Measurements from ENCODE around the gene MAMDC2. TPM values are rescaled to one million over a fixed set of nuclear protein-coding genes. Genes with fewer than 3 reads are reported as not detected.

MAMDC2 gene
- total RNA-seq, 2 donors from 2014 or later, result 0.44 to 1.4 TPM

DNA sequence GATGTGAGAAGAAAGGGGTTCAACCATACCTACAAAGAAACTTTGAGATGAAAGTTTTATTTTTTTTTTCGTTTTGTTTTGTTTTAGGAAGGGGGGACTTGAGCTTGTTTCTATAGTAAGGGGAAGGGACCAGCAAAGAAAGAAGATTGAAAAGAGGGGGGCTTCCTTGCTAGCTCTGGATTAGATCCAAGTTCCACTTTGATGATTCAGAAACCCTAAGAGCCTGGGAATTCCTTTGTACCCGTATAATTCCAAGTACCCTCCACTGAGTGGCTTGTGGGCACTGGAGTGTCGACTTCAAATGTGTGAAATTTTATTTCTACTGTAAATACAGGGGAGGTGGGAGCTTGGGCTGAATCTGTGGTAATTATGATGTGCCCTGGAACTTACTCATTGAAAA lies 10.9 kb downstream of the MAMDC2 start:
- Histone ChIP-seq H3K9me3 (ENCODE audit: control insufficient read depth, low read length) (peaks cover 7% of the 10 kb centered on the region), H3K27ac (ENCODE audit: low read depth, low read length) (no peak overlapping the region), H3K4me3 (ENCODE audit: low read length) (no peak overlapping the region), H3K27me3 (ENCODE audit: control insufficient read depth, insufficient read depth, low read length, poor library complexity, severe bottlenecking) (peaks cover 16% of the 10 kb centered on the region), H3K4me1 (ENCODE audit: control insufficient read depth, insufficient read depth, low read length) (peaks cover 3% of the 10 kb centered on the region), H3K36me3 (ENCODE audit: control insufficient read depth, insufficient read depth, low read length) (no peaks in the 10 kb centered on the region), H3K9ac (ENCODE audit: extremely low read depth, low read length, poor library complexity, severe bottlenecking) (no peak overlapping the region)
- WGBS, 2 experiments (ENCODE audit: insufficient coverage in 1 of 2, insufficient read length in 1 of 2), result 83 to 84% methylated on average over 1 to 3 of the region's 3 CpGs
- Mint-ChIP-seq H3K27ac (no peak overlapping the region), H3K4me3 (no peak overlapping the region), H3K9me3 (peaks cover 4% of the 10 kb centered on the region), H3K4me1 (peaks cover 15% of the 10 kb centered on the region), H3K27me3 (ENCODE audit: insufficient read depth) (peaks cover 24% of the 10 kb centered on the region), H3K36me3 (ENCODE audit: low read depth) (no peaks in the 10 kb centered on the region)
- TF ChIP-seq, protein P1, sequence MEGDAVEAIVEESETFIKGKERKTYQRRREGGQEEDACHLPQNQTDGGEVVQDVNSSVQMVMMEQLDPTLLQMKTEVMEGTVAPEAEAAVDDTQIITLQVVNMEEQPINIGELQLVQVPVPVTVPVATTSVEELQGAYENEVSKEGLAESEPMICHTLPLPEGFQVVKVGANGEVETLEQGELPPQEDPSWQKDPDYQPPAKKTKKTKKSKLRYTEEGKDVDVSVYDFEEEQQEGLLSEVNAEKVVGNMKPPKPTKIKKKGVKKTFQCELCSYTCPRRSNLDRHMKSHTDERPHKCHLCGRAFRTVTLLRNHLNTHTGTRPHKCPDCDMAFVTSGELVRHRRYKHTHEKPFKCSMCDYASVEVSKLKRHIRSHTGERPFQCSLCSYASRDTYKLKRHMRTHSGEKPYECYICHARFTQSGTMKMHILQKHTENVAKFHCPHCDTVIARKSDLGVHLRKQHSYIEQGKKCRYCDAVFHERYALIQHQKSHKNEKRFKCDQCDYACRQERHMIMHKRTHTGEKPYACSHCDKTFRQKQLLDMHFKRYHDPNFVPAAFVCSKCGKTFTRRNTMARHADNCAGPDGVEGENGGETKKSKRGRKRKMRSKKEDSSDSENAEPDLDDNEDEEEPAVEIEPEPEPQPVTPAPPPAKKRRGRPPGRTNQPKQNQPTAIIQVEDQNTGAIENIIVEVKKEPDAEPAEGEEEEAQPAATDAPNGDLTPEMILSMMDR (conservative IDR thresholded peaks at IDR 0.05), result no peak
- no peak for DNase-seq

DNA sequence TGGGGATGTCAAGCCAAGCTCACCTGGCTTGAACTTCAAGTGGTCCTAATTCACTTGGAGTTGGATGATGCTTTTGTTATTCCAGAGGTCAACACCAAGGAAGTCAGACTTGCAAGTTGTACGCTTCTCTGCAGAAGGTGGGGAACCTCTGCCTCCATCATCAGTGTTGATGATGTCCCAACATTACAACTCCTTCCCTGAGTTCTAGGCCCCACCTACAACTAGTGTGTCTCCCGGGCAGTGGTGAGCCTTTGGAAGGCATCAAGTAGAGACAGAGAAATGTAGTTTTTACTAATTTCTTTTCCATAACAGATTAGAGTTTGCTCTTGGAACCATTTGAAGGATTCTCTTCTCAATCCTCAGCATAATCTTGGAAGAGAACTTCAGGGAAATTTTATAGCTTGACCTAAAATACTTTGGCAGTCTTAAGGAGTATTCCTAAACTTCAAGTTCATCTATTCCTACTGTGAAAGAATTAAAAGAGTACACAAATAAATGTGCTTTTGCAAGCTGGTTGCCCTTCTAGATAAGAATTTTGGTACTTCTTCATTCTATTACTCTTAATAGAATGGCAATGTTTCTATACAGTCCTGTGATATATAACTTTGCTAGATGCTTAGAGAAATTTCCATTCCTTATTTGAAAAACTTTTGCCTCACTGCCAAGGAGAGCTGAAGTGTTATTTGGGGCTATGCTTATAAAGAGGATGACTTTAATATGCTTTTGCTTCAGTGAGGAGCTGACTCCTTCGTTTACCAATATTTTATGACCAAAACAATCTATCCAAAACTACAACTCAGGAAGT lies 12.0 kb downstream of the MAMDC2 start:
- peaks cover 15% of the 10 kb centered on the region for H3K4me1 Mint-ChIP-seq
- peaks cover 15% of the 10 kb centered on the region for H3K27me3 Mint-ChIP-seq (ENCODE audit: insufficient read depth)
- peaks cover 4% of the 10 kb centered on the region for H3K9me3 Mint-ChIP-seq
- no peak overlapping the region for H3K4me3 Mint-ChIP-seq
- Histone ChIP-seq H3K9me3 (ENCODE audit: control insufficient read depth, low read length) (peaks cover 7% of the 10 kb centered on the region), H3K9ac (ENCODE audit: extremely low read depth, low read length, poor library complexity, severe bottlenecking) (no peak overlapping the region), H3K27ac (ENCODE audit: low read depth, low read length) (no peak overlapping the region), H3K4me1 (ENCODE audit: control insufficient read depth, insufficient read depth, low read length) (peaks cover 3% of the 10 kb centered on the region), H3K36me3 (ENCODE audit: control insufficient read depth, insufficient read depth, low read length) (no peaks in the 10 kb centered on the region), H3K27me3 (ENCODE audit: control insufficient read depth, insufficient read depth, low read length, poor library complexity, severe bottlenecking) (peaks cover 7% of the 10 kb centered on the region), H3K4me3 (ENCODE audit: low read length) (no peak overlapping the region)
- no peaks in the 10 kb centered on the region for H3K36me3 Mint-ChIP-seq (ENCODE audit: low read depth)
- 84 to 100% methylated on average over 1 to 3 of the region's 3 CpGs for WGBS, 2 experiments (ENCODE audit: insufficient coverage in 1 of 2, insufficient read length in 1 of 2)
- DNase-seq, result no peak
- TF ChIP-seq, protein P1 (conservative IDR thresholded peaks at IDR 0.05), result no peak
- H3K27ac Mint-ChIP-seq, result no peak overlapping the region

- H3K4me1 Mint-ChIP-seq, result peaks cover 15% of the 10 kb centered on the region
- no peaks in the 10 kb centered on the region for H3K36me3 Mint-ChIP-seq (ENCODE audit: low read depth)
- no peaks in the 10 kb centered on the region for H3K27me3 ChIP-seq (ENCODE audit: control insufficient read depth, insufficient read depth, low read length, poor library complexity, severe bottlenecking)
- TF ChIP-seq, protein P1 (conservative IDR thresholded peaks at IDR 0.05), result no peak
- H3K27ac ChIP-seq (ENCODE audit: low read depth, low read length), result no peak overlapping the region
- no peak overlapping the region for H3K4me3 Mint-ChIP-seq
- peaks cover 4% of the 10 kb centered on the region for H3K9me3 Mint-ChIP-seq
- peaks cover 7% of the 10 kb centered on the region for H3K9me3 ChIP-seq (ENCODE audit: control insufficient read depth, low read length)
- H3K27ac Mint-ChIP-seq, result no peak overlapping the region
- H3K27me3 Mint-ChIP-seq (ENCODE audit: insufficient read depth), result peaks cover 19% of the 10 kb centered on the region
- H3K4me1 ChIP-seq (ENCODE audit: control insufficient read depth, insufficient read depth, low read length), result peaks cover 3% of the 10 kb centered on the region
- WGBS, 2 experiments (ENCODE audit: insufficient coverage in 1 of 2, insufficient read length in 1 of 2), result 91 to 94% methylated on average over 10 of the region's 10 CpGs
- H3K9ac ChIP-seq (ENCODE audit: extremely low read depth, low read length, poor library complexity, severe bottlenecking), result no peak overlapping the region
- DNase-seq, result no peak
- no peak overlapping the region for H3K4me3 ChIP-seq (ENCODE audit: low read length)
- no peaks in the 10 kb centered on the region for H3K36me3 ChIP-seq (ENCODE audit: control insufficient read depth, insufficient read depth, low read length)
Observed at GRCh38 chr9:70056211-70056944, 12.7 kb downstream of the MAMDC2 start.
